HCT116 (cell line): ENCODE data around the gene HAPLN1. TPM values are rescaled to one million over a fixed set of nuclear protein-coding genes. Genes with fewer than 3 reads are reported as not detected.

Source experiments
- ATAC-seq: fragments of 200-7000 bp; cut with Tn5 transposase; 2 replicates; pipeline ENCODE4 v1.9.1; 2020; ENCODE audit warnings: mild to moderate bottlenecking, moderate library complexity
- BruUV-seq: library from RNA; stranded (reverse); fragments of 400-500 nt; replicated peaks from 2 replicates; lab custom pipeline; 2021; lab: Mats Ljungman, UMichigan
- CTCF ChIA-PET: fragments of 300-600 bp; sonication (Branson Sonifier 250); formaldehyde crosslinking; loops from one replicate; lab custom pipeline; 2021; ENCODE audit warnings: antibody characterized with exemption; lab: Charles Lee
- POLR2A ChIA-PET: fragments of 300-600, 350-600 bp; sonication (Branson Sonifier 250); formaldehyde crosslinking; loops from one replicate; lab custom pipeline; 2021; ENCODE audit warnings: antibody characterized with exemption; lab: Charles Lee
- RAD21 ChIA-PET, 2 experiments: fragments of 300-600 bp; sonication (Branson Sonifier 250); formaldehyde crosslinking; loops; one replicate each; lab custom pipeline; 2023; ENCODE audit warnings: low total read pairs in 2 of 2; ENCODE audit not compliant: uncharacterized antibody in 2 of 2, unreplicated experiment in 2 of 2, low non-redundant PET in 1 of 2; lab: Charles Lee
- DNase-seq: peaks from one replicate; pipeline ENCODE4 v3.0.0-alpha.2; 2010; ENCODE audit warnings: low read depth, low spot score
- H2AFZ ChIP-seq: fragments of 200-600 bp; shearing (Covaris generic), sonication (generic); 2 replicates; pipeline ENCODE4 v1.6.1; 2017; ENCODE audit warnings: low read depth, mixed run types, mixed read lengths, antibody characterized with exemption, low read length; ENCODE audit not compliant: poor library complexity, severe bottlenecking
- H3K27ac ChIP-seq: 2 replicates; pipeline ENCODE4 v1.5.1; 2012; ENCODE audit warnings: low read depth, low read length
- H3K27me3 ChIP-seq: fragments of 200-600 bp; sonication (generic); 2 replicates; pipeline ENCODE4 v1.6.1; 2016; ENCODE audit warnings: mixed run types, low read length, mixed read lengths; ENCODE audit not compliant: insufficient read depth
- H3K36me3 ChIP-seq, 2 experiments: fragments of 200-500 bp in 1 of 2; fragments of 200-600 bp in 1 of 2; sonication (Bioruptor generic) in 1 of 2; sonication (generic) in 1 of 2; 2 replicates each; pipeline versions ENCODE4 v1.5.1 to v1.6.1; 2014 to 2016; ENCODE audit warnings: low read length in 2 of 2, inconsistent platforms in 1 of 2, mixed read lengths in 1 of 2, mixed run types in 1 of 2; ENCODE audit not compliant: insufficient read depth in 2 of 2, control insufficient read depth in 1 of 2
- H3K4me1 ChIP-seq, 2 experiments: fragments of 200-600 bp in 1 of 2; sonication (generic) in 1 of 2; 2 replicates each; pipeline versions ENCODE4 v1.5.1 to v1.6.1; 2012 to 2017; ENCODE audit warnings: low read length in 2 of 2, inconsistent platforms in 1 of 2, mild to moderate bottlenecking in 1 of 2, mixed read lengths in 1 of 2, mixed run types in 1 of 2, moderate library complexity in 1 of 2; ENCODE audit not compliant: insufficient read depth in 2 of 2, control insufficient read depth in 1 of 2
- H3K4me2 ChIP-seq: fragments of 200-600 bp; sonication (generic); 2 replicates; pipeline ENCODE4 v1.6.1; 2017; ENCODE audit warnings: mixed run types, low read length, mixed read lengths
- H3K4me3 ChIP-seq, 2 experiments: fragments of 200-600 bp in 1 of 2; sonication (generic) in 1 of 2; replicated peaks in 1 of 2; 2 replicates each; pipeline ENCODE4 v1.5.1; 2011 to 2016; ENCODE audit warnings: low read length in 2 of 2, control low read depth in 1 of 2, low read depth in 1 of 2, mild to moderate bottlenecking in 1 of 2, mixed read lengths in 1 of 2, mixed run types in 1 of 2
- H3K79me2 ChIP-seq: fragments of 200-600 bp; sonication (generic); 2 replicates; pipeline ENCODE4 v1.6.1; 2017; ENCODE audit warnings: mild to moderate bottlenecking, mixed run types, low read length, moderate library complexity, mixed read lengths; ENCODE audit not compliant: insufficient read depth
- H3K9ac ChIP-seq: fragments of 200-600 bp; sonication (generic); 2 replicates; pipeline ENCODE4 v1.6.1; 2016; ENCODE audit warnings: low read length, mixed read lengths
- H3K9me2 ChIP-seq: fragments of 200-600 bp; sonication (generic), shearing (Covaris generic); 2 replicates; pipeline ENCODE4 v1.6.1; 2017; ENCODE audit warnings: mixed run types, mild to moderate bottlenecking, moderate library complexity; ENCODE audit not compliant: insufficient read depth
- H3K9me3 ChIP-seq, 2 experiments: fragments of 200-500 bp in 1 of 2; fragments of 200-600 bp in 1 of 2; sonication (Bioruptor generic) in 1 of 2; sonication (generic) in 1 of 2; 2 replicates each; pipeline ENCODE4 v1.6.1; 2014 to 2017; ENCODE audit warnings: low read length in 2 of 2, mixed read lengths in 2 of 2, inconsistent platforms in 1 of 2, low read depth in 1 of 2, mild to moderate bottlenecking in 1 of 2, mixed run types in 1 of 2, moderate library complexity in 1 of 2; ENCODE audit not compliant: control insufficient read depth in 1 of 2, insufficient read depth in 1 of 2
- H4K20me1 ChIP-seq: fragments of 200-600 bp; sonication (generic), shearing (Covaris generic); 2 replicates; pipeline ENCODE4 v1.6.1; 2017; ENCODE audit warnings: mixed run types, mild to moderate bottlenecking, moderate library complexity; ENCODE audit not compliant: insufficient read depth
- CBX3 ChIP-seq: IDR thresholded peaks from 2 replicates; pipeline ENCODE4 v1.6.1; 2012; ENCODE audit warnings: low read depth
- CEBPB ChIP-seq: IDR thresholded peaks from 2 replicates; pipeline ENCODE4 v1.6.1; 2012; ENCODE audit warnings: low read depth
- EGR1 ChIP-seq: IDR thresholded peaks from 2 replicates; pipeline ENCODE4 v1.6.1; 2012; ENCODE audit warnings: low read depth
- ELF1 ChIP-seq: IDR thresholded peaks from 2 replicates; pipeline ENCODE4 v1.6.1; 2012; ENCODE audit warnings: low read depth, borderline replicate concordance
- EZH2phosphoT487 ChIP-seq: fragments of 200-600 bp; IDR thresholded peaks from 2 replicates; pipeline ENCODE4 v1.6.1; 2018; ENCODE audit warnings: antibody characterized with exemption, borderline replicate concordance
- FOSL1 ChIP-seq: IDR thresholded peaks from 2 replicates; pipeline ENCODE4 v1.6.1; 2012; ENCODE audit warnings: low read depth
- MAX ChIP-seq: IDR thresholded peaks from 2 replicates; pipeline ENCODE4 v1.6.1; 2012
- RAD21 ChIP-seq: IDR thresholded peaks from 2 replicates; pipeline ENCODE4 v1.6.1; 2012; ENCODE audit warnings: low read depth, mild to moderate bottlenecking
- SIN3A ChIP-seq: IDR thresholded peaks from 2 replicates; pipeline ENCODE4 v1.6.1; 2012; ENCODE audit warnings: low read depth
- ZFX ChIP-seq: fragments of 450-650 bp; IDR thresholded peaks from 2 replicates; pipeline ENCODE4 v1.6.1; 2017
- ZNF274 ChIP-seq: fragments of 200-500 bp; sonication (Bioruptor generic); IDR thresholded peaks from 2 replicates; pipeline ENCODE4 v1.6.1; 2014; ENCODE audit warnings: mild to moderate bottlenecking, low read depth, low read length, inconsistent platforms
- intact Hi-C: fragments of 100-400 bp; cut with micrococcal nuclease; formaldehyde crosslinking; loops from 2 replicates; pipeline ENCODE4 v1.10.0; 2022
- total RNA-seq: library from RNA; stranded (reverse); gene quantifications from one replicate; pipeline ENCODE4 v1.2.1, GENCODE V29; 2021; ENCODE audit not compliant: unreplicated experiment

Gene HAPLN1
- total RNA-seq, 1 experiment from 2014 or later: 0.05 TPM

- TF ChIP-seq RAD21 (no peak), MAX (no peak), SIN3A (no peak), ZFX (no peak), CEBPB (no peak), FOSL1 (no peak), ZNF274 (no peak), EZH2phosphoT487 (no peak), ELF1 (no peak), CBX3 (no peak), EGR1 (no peak)
- intact Hi-C loops: loop anchor here (1.0 to 10.0 kb wide), 3 partner anchors 536 to 1404 kb away; no protein-coding TSS in a partner anchor
- Histone ChIP-seq H3K79me2 (no peaks in the 10 kb centered on the region), H4K20me1 (no peaks in the 10 kb centered on the region), H3K4me3 (no peak overlapping the region), H3K4me1 (peaks cover 11 to 23% of the 10 kb centered on the region in 2 experiments; a peak in 3 of 4 replicates), H3K36me3 (no peaks in the 10 kb centered on the region), H3K4me2 (no peak overlapping the region), H3K9me2 (no peaks in the 10 kb centered on the region), H3K27me3 (no peaks in the 10 kb centered on the region), H3K9ac (no peak overlapping the region), H3K9me3 (no peaks in the 10 kb centered on the region), H2AFZ (peak overlapping the region; percentile 90), H3K27ac (no peak overlapping the region)
- ChIA-PET POLR2A (no interaction called here), RAD21 (interaction anchor here in 1 of 2 experiments (0.7 kb wide), 1 partner anchor 533 kb away, joined by 3 read pairs; no protein-coding TSS in a partner anchor), CTCF (no interaction called here)
- DNase-seq: no peak
- no peak for ATAC-seq
- BruUV-seq: no TSS peak
Measured at GRCh38 chr5:83718936-83719495, 1.6 kb downstream of the HAPLN1 start.
